ENCODE measurements around the gene SMAD9.

GRCh38 chr13:36875961-36876360, 44.1 kb downstream of the SMAD9 start:
- TF ChIP-seq CTCF (IDR thresholded peaks at IDR 0.05; ENCODE audit: low read depth, low read length, poor library complexity, severe bottlenecking) (no peak), EZH2phosphoT487 (IDR thresholded peaks at IDR 0.05; ENCODE audit: borderline replicate concordance, low read length) (no peak)

Data from DOHH2 (cell line).